Sigmoid colon (tissue), 7 donors: ENCODE results near the gene LHFPL6. TPM values are rescaled to one million over a fixed set of nuclear protein-coding genes. Genes with fewer than 3 reads are reported as not detected.

Source experiments
- DNase-seq: peaks from one replicate; pipeline ENCODE4 v3.0.0-alpha.2; 2019
- H3K27ac ChIP-seq, 4 donors: fragments of 200-600 bp; sonication (generic); one replicate each; pipeline ENCODE4 v1.5.1; 2016 to 2019; ENCODE audit warnings: mild to moderate bottlenecking in 1 of 4
- H3K27me3 ChIP-seq, 3 donors: fragments of 200-600 bp; sonication (generic); one replicate each; pipeline ENCODE4 v1.5.1; 2019; ENCODE audit warnings: mild to moderate bottlenecking in 1 of 3
- H3K36me3 ChIP-seq, 4 donors: fragments of 200-600 bp; sonication (generic); one replicate each; pipeline ENCODE4 v1.5.1; 2016 to 2019
- H3K4me1 ChIP-seq, 4 donors: fragments of 200-600 bp; sonication (generic); one replicate each; pipeline ENCODE4 v1.5.1; 2017 to 2019
- H3K4me3 ChIP-seq, 4 donors: fragments of 200-600 bp; sonication (generic); one replicate each; pipeline ENCODE4 v1.5.1; 2017 to 2019; ENCODE audit warnings: mild to moderate bottlenecking in 2 of 4, moderate library complexity in 1 of 4
- H3K9me3 ChIP-seq, 4 donors: fragments of 200-600 bp in 3 of 4; sonication (generic) in 3 of 4; one replicate each; pipeline versions ENCODE4 v1.5.1 to v1.6.1; 2013 to 2019
- EP300 ChIP-seq, 4 donors: sonication (generic); formaldehyde crosslinking; IDR thresholded peaks; one replicate each; pipeline ENCODE4 v1.6.1; 2017; ENCODE audit warnings: antibody characterized with exemption in 4 of 4
- POLR2A ChIP-seq, 2 donors: fragments of 450-650 bp; IDR thresholded peaks; one replicate each; pipeline ENCODE4 v1.6.1; 2016; ENCODE audit warnings: antibody characterized with exemption in 2 of 2, mild to moderate bottlenecking in 2 of 2, moderate library complexity in 2 of 2
- POLR2AphosphoS5 ChIP-seq, 4 donors: sonication (generic); formaldehyde crosslinking; IDR thresholded peaks; one replicate each; pipeline ENCODE4 v1.6.1; 2017; ENCODE audit warnings: antibody characterized with exemption in 4 of 4
- WGBS, 2 donors: extraction: QIAGEN DNeasy Blood & Tissue Kit; methylation state at CpG; one replicate each; pipeline ENCODE4 v1.1.7; 2013; 5-methylcytosine and 5-hydroxymethylcytosine counted together
- intact Hi-C: fragments of 100-400 bp; cut with DNase I; formaldehyde crosslinking; loops from one replicate; pipeline ENCODE4 v1.15.1; 2023
- polyA plus RNA-seq, 3 donors: library from polyadenylated mRNA; stranded (reverse); fragments of 200-250 nt; gene quantifications; one replicate each; pipeline ENCODE4 v1.2.3, GENCODE V29; 2013
- total RNA-seq, 4 donors: library from RNA; depleted of rRNA; stranded (reverse); fragments of >200 nt; gene quantifications; one replicate each; pipeline ENCODE4 v1.1.0, GENCODE V29; 2016
- TF ChIP-seq, protein P1 (sequence below), 4 experiments: fragments of 450-650 bp in 3 of 4; fragments of 200-600 bp in 1 of 4; IDR thresholded peaks; one replicate each; pipeline ENCODE4 v1.5.1; 2016 to 2019; ENCODE audit warnings: antibody characterized with exemption in 4 of 4, mild to moderate bottlenecking in 3 of 4, moderate library complexity in 2 of 4
- donor health status: healthy with polysubstance abuse.
- donor health status: Bipolar disorder and iron deficiency.
- donor health status: healthy.

The LHFPL6 gene
- total and polyA plus RNA-seq, 7 donors: 2.5 to 69.2 (median 41.7) TPM

DNA sequence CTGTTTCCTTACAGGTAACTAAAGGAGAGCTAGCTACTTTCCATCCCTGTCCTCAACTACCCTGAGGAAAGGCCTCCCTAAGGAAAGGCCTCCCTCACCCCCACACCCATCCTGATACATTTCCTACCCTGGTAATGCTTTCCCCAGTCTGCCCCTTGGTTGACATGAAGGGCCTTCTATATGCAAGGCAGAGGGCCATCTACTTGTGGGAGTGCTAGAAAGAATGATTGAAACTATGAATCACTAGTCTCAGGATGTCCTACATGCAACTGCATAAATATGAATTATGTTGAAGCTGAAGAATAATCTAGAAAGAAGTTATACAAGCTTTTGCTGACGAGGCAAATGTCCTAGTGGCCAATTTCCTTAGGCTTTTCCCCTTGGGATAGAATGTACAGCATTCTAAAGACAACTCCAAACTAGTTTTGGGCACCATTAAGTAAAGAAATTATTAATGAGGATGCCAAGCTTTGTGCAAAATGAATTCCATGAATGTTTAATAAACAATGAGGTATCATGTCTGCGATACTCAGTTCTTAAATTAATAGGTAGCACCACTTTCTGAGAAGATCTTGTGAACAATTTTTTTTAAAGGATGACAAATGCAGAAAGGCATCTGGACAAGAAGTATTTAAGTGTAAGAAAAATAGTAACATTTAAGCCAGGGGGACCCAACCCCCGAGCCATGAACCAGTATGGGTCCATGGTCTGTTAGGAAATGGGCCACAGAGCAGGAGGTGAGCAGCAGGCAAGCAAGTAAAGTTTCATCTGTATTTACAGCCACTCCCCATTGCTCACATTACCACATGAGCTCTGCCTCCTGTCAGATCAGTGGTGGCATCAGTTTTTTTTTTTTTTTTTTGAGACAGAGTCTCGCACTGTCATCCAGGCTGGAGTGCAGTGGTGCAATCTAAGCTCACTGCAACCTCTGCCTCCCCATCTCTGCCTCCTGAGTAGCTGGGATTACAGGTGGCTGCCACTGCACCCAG lies 223.0 kb downstream of the LHFPL6 start:
- TF ChIP-seq POLR2A (IDR thresholded peaks at IDR 0.05): no peak
- TF ChIP-seq, protein P1, sequence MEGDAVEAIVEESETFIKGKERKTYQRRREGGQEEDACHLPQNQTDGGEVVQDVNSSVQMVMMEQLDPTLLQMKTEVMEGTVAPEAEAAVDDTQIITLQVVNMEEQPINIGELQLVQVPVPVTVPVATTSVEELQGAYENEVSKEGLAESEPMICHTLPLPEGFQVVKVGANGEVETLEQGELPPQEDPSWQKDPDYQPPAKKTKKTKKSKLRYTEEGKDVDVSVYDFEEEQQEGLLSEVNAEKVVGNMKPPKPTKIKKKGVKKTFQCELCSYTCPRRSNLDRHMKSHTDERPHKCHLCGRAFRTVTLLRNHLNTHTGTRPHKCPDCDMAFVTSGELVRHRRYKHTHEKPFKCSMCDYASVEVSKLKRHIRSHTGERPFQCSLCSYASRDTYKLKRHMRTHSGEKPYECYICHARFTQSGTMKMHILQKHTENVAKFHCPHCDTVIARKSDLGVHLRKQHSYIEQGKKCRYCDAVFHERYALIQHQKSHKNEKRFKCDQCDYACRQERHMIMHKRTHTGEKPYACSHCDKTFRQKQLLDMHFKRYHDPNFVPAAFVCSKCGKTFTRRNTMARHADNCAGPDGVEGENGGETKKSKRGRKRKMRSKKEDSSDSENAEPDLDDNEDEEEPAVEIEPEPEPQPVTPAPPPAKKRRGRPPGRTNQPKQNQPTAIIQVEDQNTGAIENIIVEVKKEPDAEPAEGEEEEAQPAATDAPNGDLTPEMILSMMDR (IDR thresholded peaks at IDR 0.05): no peak
- no peak for TF ChIP-seq POLR2AphosphoS5 (IDR thresholded peaks at IDR 0.05)
- no peak for TF ChIP-seq EP300 (IDR thresholded peaks at IDR 0.05)
- no peak for DNase-seq
- H3K4me1 ChIP-seq: peaks cover 0 to 9% (median 4%) of the 10 kb centered on the region in 4 donors
- no peaks in the 10 kb centered on the region for H3K9me3 ChIP-seq
- H3K36me3 ChIP-seq: no peaks in the 10 kb centered on the region
- no peak overlapping the region for H3K4me3 ChIP-seq
- intact Hi-C loops: no loop called here
- H3K27ac ChIP-seq: no peak overlapping the region
- WGBS, 2 donors: 91 to 96% methylated on average over 4 of the region's 4 CpGs
- no peaks in the 10 kb centered on the region for H3K27me3 ChIP-seq

DNA sequence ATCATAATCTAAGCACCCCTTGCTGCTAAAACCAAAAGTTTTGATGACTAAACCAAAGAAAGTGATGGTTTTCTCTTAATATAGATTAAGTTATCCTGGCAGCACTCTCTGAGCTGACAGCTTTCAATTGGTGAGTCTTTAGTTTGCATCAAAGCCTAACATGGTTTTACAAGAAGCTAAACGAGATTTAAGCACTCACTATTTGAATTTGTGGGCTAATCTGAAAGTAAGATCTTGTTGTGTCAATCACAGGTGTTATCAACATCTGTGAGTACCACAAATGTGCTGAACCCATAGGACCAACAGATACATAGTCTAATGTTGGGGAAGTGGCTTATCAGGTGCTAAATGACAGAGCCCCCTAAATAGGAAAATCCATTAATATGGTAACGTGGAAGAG lies 223.9 kb downstream of the LHFPL6 start:
- no peaks in the 10 kb centered on the region for H3K36me3 ChIP-seq
- H3K27ac ChIP-seq: no peak overlapping the region
- TF ChIP-seq, protein P1 (IDR thresholded peaks at IDR 0.05): no peak
- no peak for TF ChIP-seq POLR2AphosphoS5 (IDR thresholded peaks at IDR 0.05)
- no peak for TF ChIP-seq EP300 (IDR thresholded peaks at IDR 0.05)
- TF ChIP-seq POLR2A (IDR thresholded peaks at IDR 0.05): no peak
- no peak overlapping the region for H3K4me3 ChIP-seq
- DNase-seq: no peak
- H3K9me3 ChIP-seq: no peaks in the 10 kb centered on the region
- no peaks in the 10 kb centered on the region for H3K27me3 ChIP-seq
- intact Hi-C loops: no loop called here
- 63 to 66% methylated on average over 2 of the region's 2 CpGs for WGBS, 2 donors
- peaks cover 0 to 5% (median 2%) of the 10 kb centered on the region in 4 donors for H3K4me1 ChIP-seq

DNA sequence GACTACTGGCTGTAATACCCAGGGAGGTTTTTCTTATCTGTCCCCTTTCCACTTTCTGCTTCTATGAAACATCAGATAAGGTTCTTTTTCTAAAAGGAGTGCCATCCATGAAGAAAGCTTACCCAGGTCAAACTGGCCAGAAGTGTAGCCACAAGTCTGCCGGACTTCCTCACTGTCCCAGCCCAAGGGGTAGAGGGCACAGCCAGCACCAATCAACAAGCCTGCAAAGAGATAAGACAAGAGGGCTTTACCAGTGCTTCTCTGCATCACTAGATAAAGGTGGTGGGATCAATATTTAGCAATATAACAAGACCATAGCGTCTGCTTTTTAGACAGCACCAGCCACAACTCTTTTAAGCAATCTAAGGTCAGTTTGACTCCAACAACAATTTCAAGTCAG lies 224.7 kb downstream of the LHFPL6 start:
- no peak overlapping the region for H3K4me3 ChIP-seq
- no peak overlapping the region for H3K27ac ChIP-seq
- intact Hi-C loops: no loop called here
- 81 to 86% methylated on average over 2 of the region's 2 CpGs for WGBS, 2 donors
- DNase-seq: no peak
- H3K9me3 ChIP-seq: no peaks in the 10 kb centered on the region
- H3K4me1 ChIP-seq: peaks cover 0 to 7% (median 2%) of the 10 kb centered on the region in 4 donors
- TF ChIP-seq, protein P1 (IDR thresholded peaks at IDR 0.05): no peak
- no peak for TF ChIP-seq POLR2AphosphoS5 (IDR thresholded peaks at IDR 0.05)
- TF ChIP-seq EP300 (IDR thresholded peaks at IDR 0.05): no peak
- no peaks in the 10 kb centered on the region for H3K36me3 ChIP-seq
- no peaks in the 10 kb centered on the region for H3K27me3 ChIP-seq

DNA sequence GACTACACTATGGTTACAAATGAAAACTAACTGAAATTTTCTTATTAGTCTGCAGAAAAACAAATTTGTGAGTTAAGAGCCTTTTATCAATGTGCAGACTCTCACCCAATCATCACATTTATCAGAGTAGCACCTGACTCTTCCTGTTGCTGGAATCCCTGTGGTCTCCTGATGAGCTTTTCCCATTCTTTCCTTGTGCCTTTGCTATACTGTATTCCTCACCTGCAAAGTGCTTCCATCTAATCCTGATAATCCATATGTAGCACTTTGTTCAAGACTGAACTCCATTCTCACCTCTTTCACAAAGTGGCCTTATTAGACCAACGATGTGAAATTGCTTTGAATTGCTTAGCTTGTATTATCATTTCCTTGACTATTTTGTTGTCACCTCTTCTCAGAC lies 225.3 kb downstream of the LHFPL6 start:
- DNase-seq: no peak
- Histone ChIP-seq H3K27me3 (no peaks in the 10 kb centered on the region), H3K4me1 (peaks cover 0 to 12% (median 8%) of the 10 kb centered on the region in 4 donors), H3K4me3 (no peak overlapping the region), H3K9me3 (no peaks in the 10 kb centered on the region), H3K36me3 (no peaks in the 10 kb centered on the region), H3K27ac (no peak overlapping the region)
- TF ChIP-seq EP300 (IDR thresholded peaks at IDR 0.05): no peak
- TF ChIP-seq POLR2AphosphoS5 (IDR thresholded peaks at IDR 0.05): no peak
- TF ChIP-seq, protein P1 (IDR thresholded peaks at IDR 0.05): no peak
- no peak for TF ChIP-seq POLR2A (IDR thresholded peaks at IDR 0.05)
- intact Hi-C loops: no loop called here
- 63 to 86% methylated on average over 1 of the region's 1 CpG for WGBS, 2 donors
